B cell (primary cell): ENCODE results near the gene SLN. TPM values are rescaled to one million over a fixed set of nuclear protein-coding genes. Genes with fewer than 3 reads are reported as not detected.

Experiments
- ATAC-seq: fragments of 200-7000 bp; cut with Tn5 transposase; one replicate; pipeline ENCODE4 v1.10.0; 2021; ENCODE audit warnings: low read depth, mild to moderate bottlenecking, moderate number of reproducible peaks, moderate library complexity
- CTCF ChIA-PET: fragments of 350-600 bp; sonication (Branson Sonifier 250); formaldehyde crosslinking; loops from one replicate; lab custom pipeline; 2021; ENCODE audit warnings: antibody characterized with exemption, inconsistent platforms; lab: Charles Lee
- POLR2A ChIA-PET: fragments of 350-600 bp; sonication (Branson Sonifier 250); formaldehyde crosslinking; loops from one replicate; lab custom pipeline; 2021; ENCODE audit warnings: antibody characterized with exemption; lab: Charles Lee
- DNase-seq: peaks from one replicate; pipeline ENCODE4 v3.0.0; 2013
- H2AFZ ChIP-seq: 2 replicates; pipeline ENCODE4 v1.6.1; 2012; ENCODE audit warnings: mild to moderate bottlenecking, low read depth, low read length; ENCODE audit not compliant: insufficient read depth, poor library complexity, severe bottlenecking
- H3K27ac ChIP-seq, 2 donors: 1 replicate in 1 of 2; 2 replicates in 1 of 2; pipeline ENCODE4 v1.5.1; 2012 to 2013; ENCODE audit warnings: low read length in 2 of 2, mild to moderate bottlenecking in 2 of 2, moderate library complexity in 1 of 2
- H3K27me3 ChIP-seq, 4 experiments: fragments of 200-600 bp in 1 of 4; sonication (generic) in 1 of 4; replicated peaks in 1 of 4; 1 replicate in 2 of 4; 2 replicates in 2 of 4; pipeline versions ENCODE4 v1.6.1 to v1.7.0; 2013 to 2016; ENCODE audit warnings: low read length in 3 of 4, mild to moderate bottlenecking in 2 of 4, mixed read lengths in 1 of 4, moderate library complexity in 1 of 4; ENCODE audit not compliant: insufficient read depth in 4 of 4, control insufficient read depth in 3 of 4; ENCODE audit errors: control extremely low read depth in 1 of 4
- H3K36me3 ChIP-seq, 2 experiments: replicated peaks in 1 of 2; 1 replicate in 1 of 2; 2 replicates in 1 of 2; pipeline versions ENCODE4 v1.6.1 to v1.7.1; 2013; ENCODE audit warnings: low read length in 1 of 2; ENCODE audit not compliant: insufficient read depth in 2 of 2, control insufficient read depth in 1 of 2; ENCODE audit errors: control extremely low read depth in 1 of 2, extremely low read depth in 1 of 2
- H3K4me1 ChIP-seq, 2 donors: fragments of 200-600 bp in 1 of 2; sonication (generic) in 1 of 2; 1 replicate in 1 of 2; 2 replicates in 1 of 2; pipeline versions ENCODE4 v1.5.1 to v1.6.1; 2013 to 2017; ENCODE audit warnings: low read length in 2 of 2; ENCODE audit not compliant: control insufficient read depth in 2 of 2, insufficient read depth in 2 of 2
- H3K4me2 ChIP-seq: replicated peaks from 2 replicates; pipeline ENCODE3; 2012; ENCODE audit warnings: mild to moderate bottlenecking, low read depth, low read length; ENCODE audit not compliant: poor library complexity, severe bottlenecking
- H3K4me3 ChIP-seq, 5 experiments: fragments of 200-600 bp in 1 of 5; sonication (generic) in 1 of 5; 1 replicate in 3 of 5; 2 replicates in 2 of 5; pipeline versions ENCODE4 v1.5.1 to v1.7.0; 2011 to 2016; ENCODE audit warnings: low read length in 4 of 5, mild to moderate bottlenecking in 4 of 5, low read depth in 2 of 5, control low read depth in 1 of 5, moderate library complexity in 1 of 5; ENCODE audit not compliant: insufficient read depth in 1 of 5; ENCODE audit errors: control extremely low read depth in 1 of 5, extremely low read depth in 1 of 5
- H3K79me2 ChIP-seq: fragments of 200-600 bp; sonication (generic); one replicate; pipeline ENCODE4 v1.6.0; 2016; ENCODE audit warnings: low read length; ENCODE audit not compliant: control insufficient read depth, insufficient read depth
- H3K9ac ChIP-seq: fragments of 200-600 bp; sonication (generic); 2 replicates; pipeline ENCODE4 v1.6.1; 2017; ENCODE audit warnings: mild to moderate bottlenecking, low read length, moderate library complexity
- H3K9me3 ChIP-seq, 3 donors: one replicate each; pipeline versions ENCODE4 v1.6.1 to v1.7.1; 2013; ENCODE audit warnings: low read length in 2 of 3; ENCODE audit not compliant: control insufficient read depth in 2 of 3, insufficient read depth in 1 of 3; ENCODE audit errors: control extremely low read depth in 1 of 3
- H4K20me1 ChIP-seq: 2 replicates; pipeline ENCODE4 v1.6.0; 2012; ENCODE audit warnings: mild to moderate bottlenecking, low read length; ENCODE audit not compliant: insufficient read depth, control insufficient read depth, poor library complexity, severe bottlenecking
- H3K27ac Mint-ChIP-seq: one replicate; pipeline ENCODE4 v1.8.0; 2021; ENCODE audit warnings: mixed read lengths
- H3K27me3 Mint-ChIP-seq: one replicate; pipeline ENCODE4 v1.8.0; 2021; ENCODE audit warnings: mixed read lengths
- H3K4me1 Mint-ChIP-seq: one replicate; pipeline ENCODE4 v1.8.0; 2021; ENCODE audit warnings: mixed read lengths
- H3K4me3 Mint-ChIP-seq: one replicate; pipeline ENCODE4 v1.8.0; 2021; ENCODE audit warnings: mixed read lengths
- H3K9me3 Mint-ChIP-seq: one replicate; pipeline ENCODE4 v1.8.0; 2022; ENCODE audit warnings: mixed read lengths; ENCODE audit not compliant: insufficient read depth
- CTCF ChIP-seq: fragments of 200-600 bp; IDR thresholded peaks from one replicate; pipeline ENCODE4 v1.8.0; 2022; ENCODE audit warnings: antibody characterized with exemption, mild to moderate bottlenecking
- EZH2 ChIP-seq: IDR thresholded peaks from 2 replicates; pipeline ENCODE4 v1.6.1; 2012; ENCODE audit warnings: borderline replicate concordance, low read depth, mild to moderate bottlenecking, moderate library complexity, low read length; ENCODE audit not compliant: insufficient read depth, poor library complexity, severe bottlenecking
- WGBS: methylation state at CpG from one replicate; pipeline ENCODE4 v1.1.5; 2013; ENCODE audit warnings: missing lambda C conversion rate; ENCODE audit not compliant: insufficient coverage; 5-methylcytosine and 5-hydroxymethylcytosine counted together
- intact Hi-C: fragments of 100-400 bp; cut with micrococcal nuclease; formaldehyde crosslinking; loops from one replicate; pipeline ENCODE4 v1.10.0; 2022
- polyA plus RNA-seq: library from polyadenylated mRNA; depleted of rRNA; stranded (reverse); fragments of >200 nt; gene quantifications from 2 replicates; pipeline ENCODE4 v1.2.3, GENCODE V29; 2012
- total RNA-seq, 2 donors: library from RNA; stranded (reverse); fragments of 120-200 nt in 1 of 2; gene quantifications; 1 replicate in 1 of 2; 2 replicates in 1 of 2; pipeline versions ENCODE4 v1.2.3 to v1.2.4, GENCODE V29; 2013 to 2022

Gene SLN
- total and polyA plus RNA-seq, 2 donors (not counting 1 experiment from before 2014, with no cell fraction given) = not detected

DNA sequence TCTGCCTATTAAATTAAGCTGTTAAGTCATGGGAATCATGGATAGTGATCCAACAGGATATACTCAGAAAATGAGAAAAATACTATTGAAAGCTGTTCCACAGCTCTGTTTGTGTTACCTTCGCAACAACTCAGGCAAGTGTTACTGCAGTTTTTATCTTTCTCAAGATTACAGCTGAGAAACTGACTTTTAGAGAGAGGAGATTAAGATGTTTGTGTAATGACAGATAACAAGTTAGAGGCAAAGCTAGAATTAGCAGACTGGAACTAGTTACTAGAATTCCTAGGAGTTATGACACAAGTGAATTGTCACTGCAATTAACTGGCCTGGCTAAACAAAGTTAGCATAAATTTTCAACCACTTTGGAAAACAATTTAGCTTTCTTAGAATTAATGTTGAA, 1.6 kb downstream of the SLN start:
- no peak overlapping the region for H3K9ac ChIP-seq
- H3K79me2 ChIP-seq = no peaks in the 10 kb centered on the region
- H3K4me3 ChIP-seq = no peak overlapping the region
- Mint-ChIP-seq H3K4me3 (no peak overlapping the region), H3K27ac (no peak overlapping the region), H3K9me3 (no peaks in the 10 kb centered on the region), H3K27me3 (peaks cover 39% of the 10 kb centered on the region), H3K4me1 (no peaks in the 10 kb centered on the region)
- no peak overlapping the region for H3K4me2 ChIP-seq
- POLR2A ChIA-PET = no interaction called here
- ATAC-seq (no peak), DNase-seq (no peak)
- intact Hi-C loops = no loop called here
- peaks cover 0 to 6% (median 2%) of the 10 kb centered on the region in 4 experiments for H3K27me3 ChIP-seq
- CTCF ChIA-PET = no interaction called here
- no peaks in the 10 kb centered on the region for H4K20me1 ChIP-seq
- no peaks in the 10 kb centered on the region for H3K36me3 ChIP-seq
- TF ChIP-seq EZH2 = no peak
- no peak for TF ChIP-seq CTCF
- WGBS = 100% methylated on average over 1 of the region's 1 CpG
- no peak overlapping the region for H2AFZ ChIP-seq
- no peaks in the 10 kb centered on the region for H3K9me3 ChIP-seq
- no peak overlapping the region for H3K27ac ChIP-seq
- H3K4me1 ChIP-seq = no peaks in the 10 kb centered on the region

DNA sequence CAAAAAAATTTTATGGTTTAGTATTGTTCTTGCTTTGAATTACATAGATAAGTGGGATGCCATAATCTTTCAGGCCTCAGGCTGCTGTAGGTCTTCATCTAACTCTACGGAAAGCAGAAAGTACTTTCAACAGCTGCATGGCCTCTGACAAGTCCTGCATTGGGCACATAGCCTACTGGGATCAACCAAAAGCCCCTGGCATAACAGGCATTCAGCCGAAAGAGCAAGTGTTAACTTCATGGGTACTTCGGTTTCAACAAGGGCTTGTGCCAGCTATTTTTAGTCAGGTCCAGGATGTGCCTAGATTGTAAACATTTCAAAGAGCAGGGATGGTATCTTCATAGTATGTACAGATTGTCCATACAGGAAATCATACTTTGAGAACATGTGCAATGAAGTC, 3.1 kb downstream of the SLN start:
- no peak overlapping the region for H3K9ac ChIP-seq
- TF ChIP-seq CTCF (no peak), EZH2 (no peak)
- no peak overlapping the region for H3K4me3 ChIP-seq
- CTCF ChIA-PET = no interaction called here
- POLR2A ChIA-PET = no interaction called here
- H3K36me3 ChIP-seq = no peaks in the 10 kb centered on the region
- H3K27me3 ChIP-seq = peaks cover 0 to 6% (median 0%) of the 10 kb centered on the region in 4 experiments
- no peak overlapping the region for H3K27ac ChIP-seq
- no peak overlapping the region for H3K4me2 ChIP-seq
- H3K79me2 ChIP-seq = no peaks in the 10 kb centered on the region
- no peak for ATAC-seq
- no peak for DNase-seq
- no peaks in the 10 kb centered on the region for H3K9me3 Mint-ChIP-seq
- H3K4me3 Mint-ChIP-seq = no peak overlapping the region
- H2AFZ ChIP-seq = no peak overlapping the region
- intact Hi-C loops = no loop called here
- WGBS = 94% methylated on average over 3 of the region's 3 CpGs
- no peaks in the 10 kb centered on the region for H3K4me1 ChIP-seq
- H3K9me3 ChIP-seq = no peaks in the 10 kb centered on the region
- no peak overlapping the region for H3K27ac Mint-ChIP-seq
- no peaks in the 10 kb centered on the region for H4K20me1 ChIP-seq
- H3K4me1 Mint-ChIP-seq = no peaks in the 10 kb centered on the region
- H3K27me3 Mint-ChIP-seq = peaks cover 38% of the 10 kb centered on the region
